ENCODE data around the gene GCM1.

DNA sequence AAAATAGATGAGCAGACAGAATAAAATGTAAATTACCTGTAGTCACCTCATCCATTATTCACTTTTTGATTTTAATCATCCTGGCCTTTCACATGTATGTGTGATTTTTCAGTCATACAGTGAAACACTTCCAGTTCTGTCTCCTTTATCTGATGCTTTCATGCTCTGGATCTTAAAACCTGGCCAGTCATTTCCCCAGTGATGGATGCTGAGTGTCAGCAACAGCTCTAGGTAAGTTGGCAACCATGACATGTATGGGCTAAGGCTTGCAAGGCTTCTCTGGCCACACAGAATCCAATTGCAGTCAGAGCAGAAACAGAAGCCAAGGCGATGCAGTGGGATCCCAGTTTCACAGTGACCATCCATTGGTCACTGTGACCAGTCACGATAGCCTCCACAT lies 47.6 kb downstream of the GCM1 start:
- TF ChIP-seq POLR2A (IDR thresholded peaks at IDR 0.05) = no peak
- TF ChIP-seq, protein P1, sequence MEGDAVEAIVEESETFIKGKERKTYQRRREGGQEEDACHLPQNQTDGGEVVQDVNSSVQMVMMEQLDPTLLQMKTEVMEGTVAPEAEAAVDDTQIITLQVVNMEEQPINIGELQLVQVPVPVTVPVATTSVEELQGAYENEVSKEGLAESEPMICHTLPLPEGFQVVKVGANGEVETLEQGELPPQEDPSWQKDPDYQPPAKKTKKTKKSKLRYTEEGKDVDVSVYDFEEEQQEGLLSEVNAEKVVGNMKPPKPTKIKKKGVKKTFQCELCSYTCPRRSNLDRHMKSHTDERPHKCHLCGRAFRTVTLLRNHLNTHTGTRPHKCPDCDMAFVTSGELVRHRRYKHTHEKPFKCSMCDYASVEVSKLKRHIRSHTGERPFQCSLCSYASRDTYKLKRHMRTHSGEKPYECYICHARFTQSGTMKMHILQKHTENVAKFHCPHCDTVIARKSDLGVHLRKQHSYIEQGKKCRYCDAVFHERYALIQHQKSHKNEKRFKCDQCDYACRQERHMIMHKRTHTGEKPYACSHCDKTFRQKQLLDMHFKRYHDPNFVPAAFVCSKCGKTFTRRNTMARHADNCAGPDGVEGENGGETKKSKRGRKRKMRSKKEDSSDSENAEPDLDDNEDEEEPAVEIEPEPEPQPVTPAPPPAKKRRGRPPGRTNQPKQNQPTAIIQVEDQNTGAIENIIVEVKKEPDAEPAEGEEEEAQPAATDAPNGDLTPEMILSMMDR (IDR thresholded peaks at IDR 0.05) = no peak
- TF ChIP-seq EP300 (IDR thresholded peaks at IDR 0.05) = no peak
